ENCODE results near the gene LRRC37A.
"Not testable (repeated sequence)": the region's sequence is repeated elsewhere in the genome, so short reads cannot be mapped to it uniquely, and the experiment has no call there.

LRRC37A gene

GRCh38 chr17:46285500-46285899 lies 9.4 kb upstream of the LRRC37A start:
- DNase-seq (ENCODE audit: extremely low spot score, insufficient read length, low read depth); FAIRE-seq: not testable (repeated sequence)

DNA sequence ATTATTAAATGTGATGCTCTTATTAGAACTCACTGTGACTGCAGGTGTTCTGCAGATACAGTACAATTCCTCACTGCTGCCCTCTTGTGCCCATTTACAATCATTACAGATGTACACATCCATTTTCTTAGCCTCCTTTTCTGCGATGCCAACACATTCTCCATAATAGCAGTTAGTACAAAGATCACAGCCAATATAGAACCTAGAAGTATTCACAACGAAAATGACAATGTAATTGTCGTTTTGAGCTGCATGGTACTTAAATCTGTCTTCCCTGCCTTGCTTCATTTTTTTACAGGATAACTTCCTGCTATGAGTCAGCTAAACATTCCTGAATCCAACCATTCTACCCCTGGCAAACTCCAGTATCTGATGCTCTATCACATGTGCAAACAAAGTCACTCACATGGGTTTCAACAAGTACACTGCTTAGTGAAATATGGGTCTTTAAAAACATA lies 8.1 kb upstream of the LRRC37A start:
- FAIRE-seq: not testable (repeated sequence)

DNA sequence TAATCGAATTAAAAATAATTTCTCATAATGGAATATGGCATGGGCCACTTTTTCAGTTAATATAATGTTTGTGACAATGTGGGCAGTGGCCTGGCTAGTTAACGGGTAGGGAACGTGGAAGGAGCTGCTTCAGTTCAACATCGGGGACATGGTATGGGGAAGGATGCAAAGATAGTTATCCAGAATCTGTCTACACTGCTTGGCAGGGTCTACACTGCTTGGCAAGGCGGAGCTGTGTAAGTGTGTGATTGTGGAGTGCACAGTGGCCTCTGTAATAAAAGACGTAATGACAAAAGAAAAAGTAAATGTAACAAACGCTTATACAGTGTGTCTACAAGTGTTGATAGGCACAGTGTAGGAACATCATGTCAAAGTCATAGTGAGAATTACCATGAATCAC lies 7.3 kb upstream of the LRRC37A start:
- not testable (repeated sequence) for FAIRE-seq; DNase-seq (ENCODE audit: extremely low spot score, insufficient read length, low read depth)

More for the DNA sequence above, 8.1 kb upstream of the LRRC37A start:
- DNase-seq (ENCODE audit: extremely low spot score, insufficient read length, low read depth): not testable (repeated sequence)

GRCh38 chr17:46290906-46291546 lies 3.9 kb upstream of the LRRC37A start:
- peak; percentile 82 for FAIRE-seq

GRCh38 chr17:46291618-46292017 lies 3.3 kb upstream of the LRRC37A start:
- FAIRE-seq; DNase-seq (ENCODE audit: extremely low spot score, insufficient read length, low read depth): not testable (repeated sequence)

More at GRCh38 chr17:46290906-46291546, 3.9 kb upstream of the LRRC37A start:
- not testable (repeated sequence) for DNase-seq (ENCODE audit: extremely low spot score, insufficient read length, low read depth)

- not testable (repeated sequence) for FAIRE-seq; DNase-seq (ENCODE audit: extremely low spot score, insufficient read length, low read depth)
These were observed 46.3 kb downstream of the LRRC37A start for GRCh38 chr17:46341220-46341619.

DNA sequence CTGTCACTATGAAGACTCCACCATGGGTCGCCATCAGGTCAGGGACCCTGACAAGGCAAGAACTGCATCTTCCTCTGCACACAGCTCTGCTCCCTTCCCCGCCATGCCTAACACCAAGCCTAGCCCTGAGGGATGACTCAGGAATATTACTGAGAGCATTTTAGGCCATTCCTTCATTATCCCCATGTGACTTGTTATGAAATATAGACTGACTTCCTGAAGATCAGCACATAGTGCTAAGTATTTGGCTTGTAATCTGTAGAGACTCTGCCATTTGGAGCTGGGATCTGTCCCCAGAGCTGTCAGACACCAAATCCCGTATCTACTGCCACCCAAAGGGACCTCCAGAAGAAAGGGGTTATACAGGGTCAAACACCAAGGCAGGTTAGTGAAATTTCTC lies 47.2 kb downstream of the LRRC37A start:
- FAIRE-seq; DNase-seq (ENCODE audit: extremely low spot score, insufficient read length, low read depth): not testable (repeated sequence)

DNA sequence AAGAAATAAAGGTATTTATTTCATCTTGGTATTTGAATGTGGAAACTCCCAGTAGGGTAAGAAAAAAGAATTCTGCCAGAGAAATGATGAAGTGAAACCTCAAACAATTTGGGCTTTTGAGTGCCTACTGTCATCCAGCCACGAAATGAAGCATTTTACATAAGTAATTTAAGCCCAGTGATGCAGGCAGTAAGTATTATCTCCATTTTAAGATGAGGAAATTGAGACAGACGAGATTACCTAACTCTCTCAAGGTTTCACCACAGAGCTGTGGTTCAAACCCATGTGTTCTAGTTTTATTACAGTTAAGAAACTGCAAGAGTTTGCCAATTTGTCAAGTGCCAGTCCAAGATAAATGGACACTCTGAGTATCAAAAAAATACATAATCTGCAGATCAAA lies 53.4 kb downstream of the LRRC37A start:
- not testable (repeated sequence) for FAIRE-seq; DNase-seq (ENCODE audit: extremely low spot score, insufficient read length, low read depth)

- not testable (repeated sequence) for DNase-seq (ENCODE audit: extremely low spot score, insufficient read length, low read depth); FAIRE-seq
These were observed 54.1 kb downstream of the LRRC37A start for GRCh38 chr17:46349060-46349459.

DNA sequence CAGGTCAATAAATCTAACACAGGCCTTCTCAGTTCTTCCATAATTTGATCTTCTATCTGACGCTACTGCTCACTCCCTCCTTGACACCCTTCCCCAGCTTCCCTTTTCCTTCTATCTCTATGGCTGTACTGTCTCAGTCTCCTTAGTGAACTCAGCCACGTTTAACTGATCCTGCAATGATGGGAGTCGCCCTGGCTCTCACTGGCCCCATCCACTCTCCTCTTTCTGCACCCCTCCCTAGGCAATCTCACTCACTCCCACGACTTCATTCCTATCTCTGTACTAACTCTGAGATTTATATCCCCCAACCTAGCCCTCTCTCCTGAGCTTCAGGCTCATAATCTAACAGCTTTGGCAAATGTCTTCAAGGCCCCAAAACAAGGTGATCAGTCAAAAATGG lies 58.9 kb downstream of the LRRC37A start:
- FAIRE-seq; DNase-seq (ENCODE audit: extremely low spot score, insufficient read length, low read depth): not testable (repeated sequence)

- FAIRE-seq: peak; percentile 51
- DNase-seq (ENCODE audit: extremely low spot score, insufficient read length, low read depth): not testable (repeated sequence)
These were observed 66.3 kb downstream of the LRRC37A start for GRCh38 chr17:46361145-46361735.

- not testable (repeated sequence) for DNase-seq (ENCODE audit: extremely low spot score, insufficient read length, low read depth)
- peak; percentile 99 for FAIRE-seq
These were observed 66.8 kb downstream of the LRRC37A start, which contains the start of gene ARL17B for GRCh38 chr17:46361755-46362154. Gene ARL17B (minus strand): TSS chr17:46361766. CDS start chr17:46358397, 3,369 bp downstream.

GRCh38 chr17:46367520-46367919 lies 72.6 kb downstream of the LRRC37A start:
- not testable (repeated sequence) for DNase-seq (ENCODE audit: extremely low spot score, insufficient read length, low read depth); FAIRE-seq

GRCh38 chr17:46372236-46373229 lies 77.6 kb downstream of the LRRC37A start:
- not testable (repeated sequence) for DNase-seq (ENCODE audit: extremely low spot score, insufficient read length, low read depth); FAIRE-seq

DNA sequence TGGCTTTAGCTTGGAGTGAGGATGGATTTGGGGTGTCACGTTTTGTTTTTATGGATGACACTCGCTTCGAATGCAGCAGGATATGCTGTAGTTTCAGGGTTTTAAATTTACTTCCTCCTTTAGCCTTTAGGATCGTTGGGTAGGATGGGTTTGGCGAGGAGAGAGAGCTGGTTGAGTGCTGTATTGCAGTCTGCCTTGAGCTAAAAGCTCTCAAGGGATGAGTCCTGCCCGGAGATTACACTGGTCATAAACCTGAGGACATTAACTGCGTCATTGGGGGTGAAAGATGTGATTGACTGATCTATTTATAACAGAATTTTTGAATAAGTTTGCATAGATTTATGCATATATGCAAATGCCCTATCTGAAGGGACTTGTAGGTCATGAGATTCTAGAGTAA lies 78.5 kb downstream of the LRRC37A start:
- FAIRE-seq: peak; percentile 75
- DNase-seq (ENCODE audit: extremely low spot score, insufficient read length, low read depth): not testable (repeated sequence)

GRCh38 chr17:46383118-46383517 lies 88.2 kb downstream of the LRRC37A start:
- not testable (repeated sequence) for FAIRE-seq; DNase-seq (ENCODE audit: extremely low spot score, insufficient read length, low read depth)

DNA sequence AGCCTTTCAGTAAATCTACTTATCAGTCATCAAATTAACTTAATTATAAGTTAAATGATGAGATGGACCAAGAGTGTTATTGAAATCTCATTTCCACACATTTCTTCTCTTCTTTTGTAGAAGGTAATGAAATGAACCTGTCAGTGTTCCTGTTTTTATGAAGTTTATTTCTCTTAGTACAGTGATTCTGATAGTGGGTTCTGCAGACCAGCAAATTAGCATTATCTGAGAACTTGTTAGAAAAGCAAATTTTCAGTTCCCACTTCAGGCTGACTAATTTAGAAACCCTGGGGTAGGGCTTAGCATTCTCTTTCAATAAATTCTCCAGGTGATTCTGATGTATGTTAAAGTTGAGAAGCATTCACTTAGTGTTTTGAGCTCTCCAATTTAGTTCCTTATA lies 90.6 kb downstream of the LRRC37A start:
- peak; percentile 82 for FAIRE-seq
- DNase-seq (ENCODE audit: extremely low spot score, insufficient read length, low read depth): not testable (repeated sequence)

Measured in GM18507 (cell line).